SK-N-SH (cell line): ENCODE results near the gene OCLN. TPM values are rescaled to one million over a fixed set of nuclear protein-coding genes. Genes with fewer than 3 reads are reported as not detected.
"Not testable (repeated sequence)": the region's sequence is repeated elsewhere in the genome, so short reads cannot be mapped to it uniquely, and the experiment has no call there.

Experiments used
- CTCF ChIA-PET: fragments of 300-600, 350-600 bp; formaldehyde crosslinking; extraction: SDS; loops from one replicate; lab custom pipeline; 2021; lab: Yijun Ruan, JAX
- POLR2A ChIA-PET: fragments of 350-600 bp; sonication (Branson Sonifier 250); formaldehyde crosslinking; extraction: SDS; loops from one replicate; lab custom pipeline; 2020; ENCODE audit warnings: antibody characterized with exemption, inconsistent platforms; lab: Yijun Ruan, JAX
- DNase-seq: peaks from one replicate; pipeline ENCODE4 v3.0.0; 2012
- H2AFZ ChIP-seq: fragments of 200-600 bp; sonication (generic); 2 replicates; pipeline ENCODE4 v1.8.1; 2016; ENCODE audit warnings: antibody characterized with exemption, mild to moderate bottlenecking, low read depth
- H3F3A ChIP-seq: fragments of 200-600 bp; sonication (generic); replicated peaks from 2 replicates; pipeline ENCODE3; 2016; ENCODE audit warnings: antibody characterized with exemption, mild to moderate bottlenecking; ENCODE audit not compliant: insufficient read depth
- H3K27ac ChIP-seq, 2 experiments: fragments of 200-500 bp in 1 of 2; fragments of 200-600 bp in 1 of 2; sonication (Bioruptor generic) in 1 of 2; sonication (generic), shearing (Covaris generic) in 1 of 2; 2 replicates each; pipeline versions ENCODE4 v1.5.1 to v1.6.1; 2014 to 2016; ENCODE audit warnings: low read depth in 2 of 2, inconsistent platforms in 1 of 2, low read length in 1 of 2, mild to moderate bottlenecking in 1 of 2, mixed read lengths in 1 of 2
- H3K27me3 ChIP-seq: fragments of 200-600 bp; sonication (generic), shearing (Covaris generic); 2 replicates; pipeline ENCODE4 v1.6.1; 2016; ENCODE audit warnings: mixed run types; ENCODE audit not compliant: insufficient read depth
- H3K36me3 ChIP-seq, 2 experiments: fragments of 200-500 bp in 1 of 2; fragments of 200-600 bp in 1 of 2; sonication (Bioruptor generic) in 1 of 2; sonication (generic) in 1 of 2; replicated peaks in 1 of 2; 2 replicates each; pipeline versions ENCODE3 to v1.5.1; 2014 to 2016; ENCODE audit warnings: low read length in 1 of 2, mild to moderate bottlenecking in 1 of 2; ENCODE audit not compliant: insufficient read depth in 2 of 2, control insufficient read depth in 1 of 2
- H3K4me1 ChIP-seq, 2 experiments: fragments of 200-500 bp in 1 of 2; fragments of 200-600 bp in 1 of 2; sonication (Bioruptor generic) in 1 of 2; sonication (generic), shearing (Covaris generic) in 1 of 2; 2 replicates each; pipeline versions ENCODE4 v1.5.1 to v1.6.1; 2014 to 2016; ENCODE audit warnings: low read depth in 1 of 2, low read length in 1 of 2, mixed run types in 1 of 2; ENCODE audit not compliant: insufficient read depth in 2 of 2, control insufficient read depth in 1 of 2
- H3K4me2 ChIP-seq: fragments of 200-600 bp; sonication (generic), shearing (Covaris generic); 2 replicates; pipeline ENCODE4 v1.6.1; 2017; ENCODE audit warnings: mixed run types
- H3K4me3 ChIP-seq, 2 experiments: fragments of 200-500 bp in 1 of 2; fragments of 200-600 bp in 1 of 2; sonication (Bioruptor generic) in 1 of 2; sonication (generic), shearing (Covaris generic) in 1 of 2; 2 replicates each; pipeline versions ENCODE4 v1.5.1 to v1.8.1; 2014 to 2016; ENCODE audit warnings: low read depth in 2 of 2, inconsistent platforms in 1 of 2, low read length in 1 of 2, mild to moderate bottlenecking in 1 of 2, mixed read lengths in 1 of 2, moderate library complexity in 1 of 2
- H3K79me2 ChIP-seq: fragments of 200-600 bp; sonication (generic); 2 replicates; pipeline ENCODE4 v1.8.1; 2017; ENCODE audit warnings: mild to moderate bottlenecking; ENCODE audit not compliant: insufficient read depth
- H3K9ac ChIP-seq: fragments of 200-600 bp; sonication (generic); 2 replicates; pipeline ENCODE4 v1.6.1; 2017; ENCODE audit warnings: mixed run types
- H3K9me2 ChIP-seq: fragments of 200-600 bp; sonication (generic); 2 replicates; pipeline ENCODE4 v1.6.1; 2017; ENCODE audit warnings: mixed run types
- H3K9me3 ChIP-seq: fragments of 200-600 bp; sonication (generic); 2 replicates; pipeline ENCODE4 v1.6.1; 2017; ENCODE audit warnings: mixed run types, mild to moderate bottlenecking, moderate library complexity
- H4K20me1 ChIP-seq: fragments of 200-600 bp; sonication (generic); 2 replicates; pipeline ENCODE4 v1.6.1; 2017; ENCODE audit warnings: mild to moderate bottlenecking, mixed run types; ENCODE audit not compliant: insufficient read depth
- CHD2 ChIP-seq: fragments of 150-350 bp; IDR thresholded peaks from 2 replicates; pipeline ENCODE4 v1.6.1; 2018; ENCODE audit warnings: low read length; ENCODE audit not compliant: partially characterized antibody
- CTCF ChIP-seq: fragments of 200-600 bp; sonication (generic); IDR thresholded peaks from 2 replicates; pipeline ENCODE4 v1.6.1; 2017; ENCODE audit warnings: antibody characterized with exemption, mild to moderate bottlenecking, moderate library complexity
- EP300 ChIP-seq, 2 experiments: IDR thresholded peaks; 2 replicates each; pipeline versions ENCODE4 v1.4.0 to v1.6.1; 2012; ENCODE audit warnings: borderline replicate concordance in 1 of 2, low read depth in 1 of 2, low read length in 1 of 2
- FOSL2 ChIP-seq: IDR thresholded peaks from 2 replicates; pipeline ENCODE4 v1.4.0; 2012; ENCODE audit warnings: low read depth, mild to moderate bottlenecking, moderate library complexity, borderline replicate concordance
- FOXM1 ChIP-seq: IDR thresholded peaks from 2 replicates; pipeline ENCODE4 v1.4.0; 2012; ENCODE audit warnings: low read depth, mild to moderate bottlenecking
- GABPA ChIP-seq: IDR thresholded peaks from 2 replicates; pipeline ENCODE4 v1.4.0; 2012; ENCODE audit warnings: low read depth, mild to moderate bottlenecking
- MEF2A ChIP-seq: IDR thresholded peaks from 2 replicates; pipeline ENCODE4 v1.4.0; 2012; ENCODE audit warnings: low read depth, borderline replicate concordance
- MXI1 ChIP-seq: IDR thresholded peaks from 2 replicates; pipeline ENCODE4 v1.6.1; 2012; ENCODE audit warnings: mild to moderate bottlenecking, low read depth, low read length, improper control_type of control experiment
- POLR2AphosphoS5 ChIP-seq: IDR thresholded peaks from 2 replicates; pipeline ENCODE4 v1.6.1; 2012; ENCODE audit warnings: low read depth, low read length
- RCOR1 ChIP-seq: fragments of 150-350 bp; IDR thresholded peaks from 2 replicates; pipeline ENCODE4 v1.6.1; 2017; ENCODE audit warnings: antibody characterized with exemption, low read length
- RFX5 ChIP-seq: IDR thresholded peaks from 2 replicates; pipeline ENCODE4 v1.6.1; 2012; ENCODE audit warnings: mild to moderate bottlenecking, improper control_type of control experiment, low read length
- RXRA ChIP-seq: IDR thresholded peaks from 2 replicates; pipeline ENCODE4 v1.4.0; 2012; ENCODE audit warnings: low read depth, mild to moderate bottlenecking, borderline replicate concordance
- SIN3A ChIP-seq: IDR thresholded peaks from 2 replicates; pipeline ENCODE4 v1.6.1; 2012; ENCODE audit warnings: low read depth, mild to moderate bottlenecking, low read length, moderate library complexity, borderline replicate concordance
- USF1 ChIP-seq: IDR thresholded peaks from 2 replicates; pipeline ENCODE4 v1.4.0; 2012; ENCODE audit warnings: low read depth, borderline replicate concordance
- YY1 ChIP-seq: IDR thresholded peaks from 2 replicates; pipeline ENCODE4 v1.4.0; 2012; ENCODE audit warnings: low read depth, mild to moderate bottlenecking
- WGBS: methylation state at CpG from one replicate; pipeline ENCODE4 v1.1.6; 2017; ENCODE audit warnings: low lambda C conversion rate; 5-methylcytosine and 5-hydroxymethylcytosine counted together
- polyA plus RNA-seq, 3 experiments: library from polyadenylated mRNA; depleted of rRNA; stranded (reverse); fragments of >200 nt; gene quantifications; 2 replicates each; pipeline ENCODE4 v1.2.3, GENCODE V29; 2012

The OCLN gene
- polyA plus RNA-seq, 1 of the 3 experiments (the other 2 are of a cell fraction): 6.5 TPM

- Histone ChIP-seq H3K79me2 (no peaks in the 10 kb centered on the region), H4K20me1 (no peaks in the 10 kb centered on the region), H3K4me1 (no peaks in the 10 kb centered on the region), H3F3A (no peaks in the 10 kb centered on the region), H3K27ac (no peak overlapping the region), H3K9me2 (no peaks in the 10 kb centered on the region), H3K9ac (no peak overlapping the region), H2AFZ (no peak overlapping the region), H3K36me3 (no peaks in the 10 kb centered on the region), H3K4me3 (no peak overlapping the region), H3K4me2 (no peak overlapping the region), H3K27me3 (no peaks in the 10 kb centered on the region), H3K9me3 (no peaks in the 10 kb centered on the region)
- no peak for TF ChIP-seq MXI1
- no peak for TF ChIP-seq FOSL2
- no peak for TF ChIP-seq CHD2
- TF ChIP-seq SIN3A: no peak
- ChIA-PET CTCF (interaction anchor here (0.8 to 1.1 kb wide), 2 partner anchors 9 to 59 kb away, joined by 3 to 4 read pairs; no protein-coding TSS in a partner anchor), POLR2A (interaction anchor here (0.7 kb wide), 1 partner anchor 815 kb away, joined by 3 read pairs; no protein-coding TSS in a partner anchor)
- 62% methylated on average over 1 of the region's 1 CpG for WGBS
- DNase-seq: no peak
Measured at GRCh38 chr5:69468631-69469030, 24.0 kb upstream of the OCLN start.

GRCh38 chr5:69471516-69471915 lies 21.1 kb upstream of the OCLN start:
- H3K4me2 ChIP-seq, H4K20me1 ChIP-seq, H3K79me2 ChIP-seq, H3K4me1 ChIP-seq, H3F3A ChIP-seq, H3K27me3 ChIP-seq, POLR2A ChIA-PET, H3K4me3 ChIP-seq, H3K9me2 ChIP-seq, CTCF ChIA-PET, H3K27ac ChIP-seq, H3K9me3 ChIP-seq, DNase-seq, H2AFZ ChIP-seq, H3K9ac ChIP-seq, H3K36me3 ChIP-seq: not testable (repeated sequence)
- 49% methylated on average over 6 of the region's 6 CpGs for WGBS

GRCh38 chr5:69472535-69473143 lies 20.0 kb upstream of the OCLN start:
- H3K9me3 ChIP-seq, H3K4me2 ChIP-seq, H3K9ac ChIP-seq, POLR2A ChIA-PET, H3K27me3 ChIP-seq, H3K9me2 ChIP-seq, H3K27ac ChIP-seq, H4K20me1 ChIP-seq, H3K79me2 ChIP-seq, H3K4me3 ChIP-seq, H2AFZ ChIP-seq, H3F3A ChIP-seq, CTCF ChIA-PET, H3K4me1 ChIP-seq, H3K36me3 ChIP-seq, DNase-seq: not testable (repeated sequence)
- 76% methylated on average over 16 of the region's 16 CpGs for WGBS

GRCh38 chr5:69477170-69477569 lies 15.4 kb upstream of the OCLN start:
- H3K9me3 ChIP-seq: no peaks in the 10 kb centered on the region
- H3K36me3 ChIP-seq: no peaks in the 10 kb centered on the region
- no peak overlapping the region for H3K9ac ChIP-seq
- POLR2A ChIA-PET: no interaction called here
- no peaks in the 10 kb centered on the region for H4K20me1 ChIP-seq
- no peaks in the 10 kb centered on the region for H3F3A ChIP-seq
- H3K4me1 ChIP-seq: no peaks in the 10 kb centered on the region
- CTCF ChIA-PET: no interaction called here
- no peaks in the 10 kb centered on the region for H3K27me3 ChIP-seq
- WGBS: 32% methylated on average over 1 of the region's 1 CpG
- H3K4me3 ChIP-seq: no peak overlapping the region
- DNase-seq: no peak
- H3K27ac ChIP-seq: no peak overlapping the region
- H3K79me2 ChIP-seq: no peaks in the 10 kb centered on the region
- H3K9me2 ChIP-seq: no peaks in the 10 kb centered on the region
- H3K4me2 ChIP-seq: no peak overlapping the region
- peak overlapping the region; percentile 33; the same call in 1 of the 2 replicates for H2AFZ ChIP-seq
- no peak for TF ChIP-seq FOXM1
- TF ChIP-seq POLR2AphosphoS5: no peak
- TF ChIP-seq CTCF: no peak
- TF ChIP-seq YY1: no peak
- TF ChIP-seq EP300 (IDR thresholded peaks at IDR 0.05; ENCODE audit: borderline replicate concordance in 1 of 2, low read depth in 1 of 2, low read length in 1 of 2): no peak
- no peak for TF ChIP-seq GABPA
- no peak for TF ChIP-seq RCOR1
- no peak for TF ChIP-seq USF1
- no peak for TF ChIP-seq RFX5
- TF ChIP-seq MEF2A: no peak
- no peak for TF ChIP-seq CHD2
- TF ChIP-seq RXRA: no peak
